ENCODE data around the gene DDA1. TPM values are rescaled to one million over a fixed set of nuclear protein-coding genes. Genes with fewer than 3 reads are reported as not detected.
A peak's percentile ranks its signal among the peaks of the same experiment; 100 is the strongest.

DDA1 gene
- total and polyA plus RNA-seq, 2 of the 13 experiments (the other 11 are each of a cell fraction or from before 2014, with no cell fraction given) = 24.5 to 26.0 TPM

DNA sequence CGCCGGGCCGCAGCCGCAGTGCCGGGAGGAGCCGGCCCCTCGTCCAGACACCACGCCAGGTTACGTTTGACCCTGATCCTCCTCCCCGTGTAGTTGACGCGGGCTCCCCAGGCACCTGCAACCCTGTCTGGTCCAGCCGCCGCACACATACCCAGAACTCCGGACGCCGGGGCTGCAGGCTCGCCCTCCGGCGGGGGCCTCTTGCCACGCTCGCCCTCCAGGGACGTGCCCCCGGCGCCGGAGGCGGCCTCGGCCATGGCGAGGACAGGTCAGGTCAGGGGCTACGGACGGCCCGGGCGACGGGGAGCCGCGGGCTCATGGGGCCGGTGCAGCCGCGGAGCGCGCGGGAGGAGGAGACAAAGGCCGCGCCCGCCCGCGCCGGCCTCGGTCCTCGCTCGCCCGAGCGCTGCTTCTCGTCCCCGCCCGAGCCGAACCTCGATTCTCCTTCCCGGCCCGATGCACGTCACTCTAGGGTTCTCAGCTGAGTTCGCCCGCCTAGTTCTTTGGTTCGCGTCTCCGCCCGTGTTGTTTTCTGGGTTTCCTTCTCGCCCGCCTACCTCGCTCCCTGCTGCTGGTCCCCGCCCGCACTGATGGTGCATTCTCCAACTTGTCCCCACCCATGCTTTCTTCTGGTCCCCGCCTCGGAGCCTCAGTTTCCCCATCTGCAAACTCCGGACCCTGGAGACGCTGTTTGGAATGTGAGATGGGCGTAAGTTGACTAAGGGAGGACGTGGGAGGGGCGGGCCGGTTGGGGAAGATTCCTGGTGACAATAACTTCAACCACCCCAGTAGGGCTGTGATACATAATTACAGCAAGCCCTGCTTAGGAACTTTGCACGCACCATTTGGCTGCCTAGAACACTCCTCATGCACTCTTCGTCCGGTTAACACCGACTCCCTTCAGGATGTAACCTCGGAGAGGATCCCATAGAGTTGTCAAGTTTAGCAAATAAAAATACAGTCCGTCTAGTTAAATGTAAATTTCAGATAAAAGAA, 25.3 kb downstream of the DDA1 start, which contains the start of gene ANO8 (continued):
- TF ChIP-seq, protein P1, sequence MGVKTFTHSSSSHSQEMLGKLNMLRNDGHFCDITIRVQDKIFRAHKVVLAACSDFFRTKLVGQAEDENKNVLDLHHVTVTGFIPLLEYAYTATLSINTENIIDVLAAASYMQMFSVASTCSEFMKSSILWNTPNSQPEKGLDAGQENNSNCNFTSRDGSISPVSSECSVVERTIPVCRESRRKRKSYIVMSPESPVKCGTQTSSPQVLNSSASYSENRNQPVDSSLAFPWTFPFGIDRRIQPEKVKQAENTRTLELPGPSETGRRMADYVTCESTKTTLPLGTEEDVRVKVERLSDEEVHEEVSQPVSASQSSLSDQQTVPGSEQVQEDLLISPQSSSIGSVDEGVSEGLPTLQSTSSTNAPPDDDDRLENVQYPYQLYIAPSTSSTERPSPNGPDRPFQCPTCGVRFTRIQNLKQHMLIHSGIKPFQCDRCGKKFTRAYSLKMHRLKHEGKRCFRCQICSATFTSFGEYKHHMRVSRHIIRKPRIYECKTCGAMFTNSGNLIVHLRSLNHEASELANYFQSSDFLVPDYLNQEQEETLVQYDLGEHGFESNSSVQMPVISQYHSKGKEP (CRISPR knock-in tag; IDR thresholded peaks at IDR 0.05) = no peak
- TF ChIP-seq NR3C1 (CRISPR knock-in tag; IDR thresholded peaks at IDR 0.05) (no peak), HNRNPL (IDR thresholded peaks at IDR 0.05; ENCODE audit: low read depth, low read length) (no peak), BHLHE40 (IDR thresholded peaks at IDR 0.05; ENCODE audit: low read length) (0 out of 2 replicates have a peak, but pooled peaks have one; percentile 17), KDM2A (CRISPR knock-in tag; IDR thresholded peaks at IDR 0.05; ENCODE audit: borderline replicate concordance, low read depth) (peak; percentile 91), NRL (CRISPR knock-in tag; IDR thresholded peaks at IDR 0.05; ENCODE audit: borderline replicate concordance) (no peak), PATZ1 (CRISPR knock-in tag; IDR thresholded peaks at IDR 0.05) (0 out of 2 replicates have a peak, but pooled peaks have one; percentile 30), MZF1 (CRISPR knock-in tag; IDR thresholded peaks at IDR 0.05; ENCODE audit: borderline replicate concordance) (no peak)
- TF ChIP-seq, protein P2, sequence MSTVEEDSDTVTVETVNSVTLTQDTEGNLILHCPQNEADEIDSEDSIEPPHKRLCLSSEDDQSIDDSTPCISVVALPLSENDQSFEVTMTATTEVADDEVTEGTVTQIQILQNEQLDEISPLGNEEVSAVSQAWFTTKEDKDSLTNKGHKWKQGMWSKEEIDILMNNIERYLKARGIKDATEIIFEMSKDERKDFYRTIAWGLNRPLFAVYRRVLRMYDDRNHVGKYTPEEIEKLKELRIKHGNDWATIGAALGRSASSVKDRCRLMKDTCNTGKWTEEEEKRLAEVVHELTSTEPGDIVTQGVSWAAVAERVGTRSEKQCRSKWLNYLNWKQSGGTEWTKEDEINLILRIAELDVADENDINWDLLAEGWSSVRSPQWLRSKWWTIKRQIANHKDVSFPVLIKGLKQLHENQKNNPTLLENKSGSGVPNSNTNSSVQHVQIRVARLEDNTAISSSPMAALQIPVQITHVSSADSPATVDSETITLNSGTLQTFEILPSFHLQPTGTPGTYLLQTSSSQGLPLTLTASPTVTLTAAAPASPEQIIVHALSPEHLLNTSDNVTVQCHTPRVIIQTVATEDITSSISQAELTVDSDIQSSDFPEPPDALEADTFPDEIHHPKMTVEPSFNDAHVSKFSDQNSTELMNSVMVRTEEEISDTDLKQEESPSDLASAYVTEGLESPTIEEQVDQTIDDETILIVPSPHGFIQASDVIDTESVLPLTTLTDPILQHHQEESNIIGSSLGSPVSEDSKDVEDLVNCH (CRISPR knock-in tag; IDR thresholded peaks at IDR 0.05) = no peak
- TF ChIP-seq, protein P3, sequence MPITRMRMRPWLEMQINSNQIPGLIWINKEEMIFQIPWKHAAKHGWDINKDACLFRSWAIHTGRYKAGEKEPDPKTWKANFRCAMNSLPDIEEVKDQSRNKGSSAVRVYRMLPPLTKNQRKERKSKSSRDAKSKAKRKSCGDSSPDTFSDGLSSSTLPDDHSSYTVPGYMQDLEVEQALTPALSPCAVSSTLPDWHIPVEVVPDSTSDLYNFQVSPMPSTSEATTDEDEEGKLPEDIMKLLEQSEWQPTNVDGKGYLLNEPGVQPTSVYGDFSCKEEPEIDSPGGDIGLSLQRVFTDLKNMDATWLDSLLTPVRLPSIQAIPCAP (CRISPR knock-in tag; IDR thresholded peaks at IDR 0.05; ENCODE audit: low read depth) = no peak
- TF ChIP-seq, protein P4, sequence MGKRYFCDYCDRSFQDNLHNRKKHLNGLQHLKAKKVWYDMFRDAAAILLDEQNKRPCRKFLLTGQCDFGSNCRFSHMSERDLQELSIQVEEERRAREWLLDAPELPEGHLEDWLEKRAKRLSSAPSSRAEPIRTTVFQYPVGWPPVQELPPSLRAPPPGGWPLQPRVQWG (CRISPR knock-in tag; IDR thresholded peaks at IDR 0.05; ENCODE audit: borderline replicate concordance, low read depth) = no peak
- TF ChIP-seq, protein P5, sequence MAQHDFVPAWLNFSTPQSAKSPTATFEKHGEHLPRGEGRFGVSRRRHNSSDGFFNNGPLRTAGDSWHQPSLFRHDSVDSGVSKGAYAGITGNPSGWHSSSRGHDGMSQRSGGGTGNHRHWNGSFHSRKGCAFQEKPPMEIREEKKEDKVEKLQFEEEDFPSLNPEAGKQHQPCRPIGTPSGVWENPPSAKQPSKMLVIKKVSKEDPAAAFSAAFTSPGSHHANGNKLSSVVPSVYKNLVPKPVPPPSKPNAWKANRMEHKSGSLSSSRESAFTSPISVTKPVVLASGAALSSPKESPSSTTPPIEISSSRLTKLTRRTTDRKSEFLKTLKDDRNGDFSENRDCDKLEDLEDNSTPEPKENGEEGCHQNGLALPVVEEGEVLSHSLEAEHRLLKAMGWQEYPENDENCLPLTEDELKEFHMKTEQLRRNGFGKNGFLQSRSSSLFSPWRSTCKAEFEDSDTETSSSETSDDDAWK (CRISPR knock-in tag; IDR thresholded peaks at IDR 0.05) = no peak
- TF ChIP-seq, protein P6, sequence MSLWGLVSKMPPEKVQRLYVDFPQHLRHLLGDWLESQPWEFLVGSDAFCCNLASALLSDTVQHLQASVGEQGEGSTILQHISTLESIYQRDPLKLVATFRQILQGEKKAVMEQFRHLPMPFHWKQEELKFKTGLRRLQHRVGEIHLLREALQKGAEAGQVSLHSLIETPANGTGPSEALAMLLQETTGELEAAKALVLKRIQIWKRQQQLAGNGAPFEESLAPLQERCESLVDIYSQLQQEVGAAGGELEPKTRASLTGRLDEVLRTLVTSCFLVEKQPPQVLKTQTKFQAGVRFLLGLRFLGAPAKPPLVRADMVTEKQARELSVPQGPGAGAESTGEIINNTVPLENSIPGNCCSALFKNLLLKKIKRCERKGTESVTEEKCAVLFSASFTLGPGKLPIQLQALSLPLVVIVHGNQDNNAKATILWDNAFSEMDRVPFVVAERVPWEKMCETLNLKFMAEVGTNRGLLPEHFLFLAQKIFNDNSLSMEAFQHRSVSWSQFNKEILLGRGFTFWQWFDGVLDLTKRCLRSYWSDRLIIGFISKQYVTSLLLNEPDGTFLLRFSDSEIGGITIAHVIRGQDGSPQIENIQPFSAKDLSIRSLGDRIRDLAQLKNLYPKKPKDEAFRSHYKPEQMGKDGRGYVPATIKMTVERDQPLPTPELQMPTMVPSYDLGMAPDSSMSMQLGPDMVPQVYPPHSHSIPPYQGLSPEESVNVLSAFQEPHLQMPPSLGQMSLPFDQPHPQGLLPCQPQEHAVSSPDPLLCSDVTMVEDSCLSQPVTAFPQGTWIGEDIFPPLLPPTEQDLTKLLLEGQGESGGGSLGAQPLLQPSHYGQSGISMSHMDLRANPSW (CRISPR knock-in tag; IDR thresholded peaks at IDR 0.05; ENCODE audit: borderline replicate concordance) = no peak
- TF ChIP-seq, protein P7, sequence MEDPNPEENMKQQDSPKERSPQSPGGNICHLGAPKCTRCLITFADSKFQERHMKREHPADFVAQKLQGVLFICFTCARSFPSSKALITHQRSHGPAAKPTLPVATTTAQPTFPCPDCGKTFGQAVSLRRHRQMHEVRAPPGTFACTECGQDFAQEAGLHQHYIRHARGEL (CRISPR knock-in tag; IDR thresholded peaks at IDR 0.05) = no peak
